Suppressor macrophage treated with lipopolysaccharide for 1 hour (primary cell): ENCODE data around the gene COG5.

Experiments used
- DNase-seq, 3 donors: peaks; one replicate each; pipeline ENCODE4 v3.0.0-alpha.2; 2020 to 2022

The COG5 gene

GRCh38 chr7:107387573-107388219, 176.0 kb downstream of the COG5 start:
- no peak for DNase-seq

GRCh38 chr7:107387128-107387527, 176.6 kb downstream of the COG5 start:
- DNase-seq, result peak in 1 of 3 donors; percentile 5

- DNase-seq, result no peak
These were observed 177.1 kb downstream of the COG5 start for GRCh38 chr7:107386548-107387102.

- DNase-seq, result no peak
These were observed 179.7 kb downstream of the COG5 start for GRCh38 chr7:107384025-107384424.

- DNase-seq, result no peak
These were observed 180.5 kb downstream of the COG5 start for GRCh38 chr7:107383203-107383602.

- no peak for DNase-seq
These were observed 182.3 kb downstream of the COG5 start for GRCh38 chr7:107381453-107381852.

GRCh38 chr7:107373354-107373753, 190.4 kb downstream of the COG5 start:
- DNase-seq, result no peak

- DNase-seq, result no peak
These were observed 191.4 kb downstream of the COG5 start for GRCh38 chr7:107372298-107372697.

GRCh38 chr7:107370816-107371215, 192.9 kb downstream of the COG5 start:
- DNase-seq, result no peak

- DNase-seq, result no peak
These were observed 198.9 kb downstream of the COG5 start for GRCh38 chr7:107364787-107365186.

GRCh38 chr7:107359520-107360316, 204.0 kb downstream of the COG5 start:
- no peak for DNase-seq

GRCh38 chr7:107355616-107356015, 208.1 kb downstream of the COG5 start:
- DNase-seq, result no peak

GRCh38 chr7:107354640-107355039, 209.1 kb downstream of the COG5 start:
- DNase-seq, result no peak

- DNase-seq, result no peak
These were observed 210.0 kb downstream of the COG5 start for GRCh38 chr7:107353701-107354100.

- DNase-seq, result peak in 1 of 3 donors; percentile 3
These were observed 217.8 kb downstream of the COG5 start for GRCh38 chr7:107345898-107346297.

GRCh38 chr7:107344799-107345198, 218.9 kb downstream of the COG5 start:
- no peak for DNase-seq

- DNase-seq, result no peak
These were observed 219.4 kb downstream of the COG5 start for GRCh38 chr7:107344286-107344685.

- DNase-seq, result no peak
These were observed 225.6 kb downstream of the COG5 start for GRCh38 chr7:107338080-107338479.

GRCh38 chr7:107332488-107333269, 231.0 kb downstream of the COG5 start:
- DNase-seq, result peak; percentile 15 to 44 (median 33)

GRCh38 chr7:107330478-107330877, 233.2 kb downstream of the COG5 start:
- no peak for DNase-seq

GRCh38 chr7:107327986-107328569, 235.6 kb downstream of the COG5 start:
- DNase-seq, result no peak

- no peak for DNase-seq
These were observed 237.7 kb downstream of the COG5 start for GRCh38 chr7:107326061-107326460.

GRCh38 chr7:107322015-107322414, 241.7 kb downstream of the COG5 start:
- DNase-seq, result peak in 1 of 3 donors; percentile 13
